ENCODE results near the gene BCL2A1.
"Not testable (repeated sequence)": the region's sequence is repeated elsewhere in the genome, so short reads cannot be mapped to it uniquely, and the experiment has no call there.

Gene BCL2A1

DNA sequence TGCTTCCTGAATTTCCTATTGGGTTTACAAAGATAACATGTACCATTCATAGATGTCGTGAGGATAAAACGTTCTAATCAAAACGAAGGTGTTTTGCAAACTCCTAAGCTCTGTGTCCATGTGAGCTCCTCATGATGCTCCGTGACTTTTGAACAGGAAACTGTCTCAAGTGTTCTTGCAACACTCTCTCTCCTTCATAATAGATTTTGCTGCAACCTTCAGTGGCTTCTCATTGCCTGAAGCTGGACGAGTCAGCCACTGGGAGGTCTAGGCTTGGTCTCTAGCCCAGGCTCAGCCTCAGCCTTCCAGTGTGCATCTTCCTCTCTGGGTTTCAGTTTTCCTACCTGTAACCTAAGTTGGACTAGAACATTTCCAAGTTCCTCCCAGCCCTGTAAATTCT, 18.7 kb upstream of the BCL2A1 start:
- DNase-seq (ENCODE audit: low read depth in 2 of 2, low spot score in 1 of 2), result no peak

DNA sequence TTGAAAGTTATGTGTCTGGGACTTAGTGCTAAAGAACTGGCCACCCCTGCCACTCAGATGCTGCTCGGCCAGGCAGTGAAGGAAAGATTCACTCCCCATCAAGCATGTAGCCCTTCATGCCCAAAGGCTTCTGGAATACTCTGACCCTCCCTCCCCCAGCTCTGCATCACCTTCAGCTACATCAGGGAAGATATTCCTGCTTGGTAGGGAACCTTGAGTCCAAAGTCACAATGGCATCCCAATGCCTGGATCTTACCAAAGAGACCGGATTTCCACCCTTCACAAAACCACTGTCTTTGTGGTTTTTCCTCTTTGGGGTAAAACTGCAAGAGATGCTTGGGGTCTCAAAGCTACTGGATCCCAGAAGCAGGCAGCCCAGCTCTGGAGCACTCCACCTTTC, 18.2 kb upstream of the BCL2A1 start:
- no peak for DNase-seq (ENCODE audit: low read depth in 2 of 2, low spot score in 1 of 2)

DNA sequence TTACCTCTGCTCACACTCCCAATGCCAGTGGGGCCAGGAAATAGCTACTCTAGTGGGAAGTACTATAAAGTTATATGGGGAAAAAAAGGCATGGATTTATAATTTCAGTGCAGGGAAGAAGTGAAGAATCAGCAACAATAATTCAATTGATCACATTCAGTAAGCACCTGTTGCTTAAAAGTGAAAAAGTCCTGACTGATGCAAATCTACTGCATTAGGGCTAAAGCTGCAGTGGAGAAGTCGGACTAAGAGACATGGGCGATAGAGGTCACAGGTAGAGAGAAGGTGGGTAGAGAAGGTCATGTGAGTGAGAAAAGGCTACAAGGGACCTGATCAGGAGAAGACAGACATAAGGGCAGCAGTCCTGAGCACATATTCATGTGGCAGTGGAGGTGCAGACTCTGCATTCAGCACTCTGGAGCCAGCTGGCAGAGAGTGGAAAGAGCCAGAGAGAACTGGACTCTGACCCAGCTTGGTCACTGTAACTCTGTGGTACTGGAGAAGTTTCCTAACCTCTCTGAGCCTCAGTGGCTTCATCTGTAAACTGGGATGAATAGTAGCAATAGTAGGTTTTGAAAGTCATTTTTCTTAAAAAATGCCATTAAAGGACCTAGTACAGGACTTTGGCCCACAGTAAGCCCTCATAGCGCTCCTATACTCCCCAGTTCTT, 17.6 kb upstream of the BCL2A1 start:
- no peak for DNase-seq (ENCODE audit: low read depth in 2 of 2, low spot score in 1 of 2)

DNA sequence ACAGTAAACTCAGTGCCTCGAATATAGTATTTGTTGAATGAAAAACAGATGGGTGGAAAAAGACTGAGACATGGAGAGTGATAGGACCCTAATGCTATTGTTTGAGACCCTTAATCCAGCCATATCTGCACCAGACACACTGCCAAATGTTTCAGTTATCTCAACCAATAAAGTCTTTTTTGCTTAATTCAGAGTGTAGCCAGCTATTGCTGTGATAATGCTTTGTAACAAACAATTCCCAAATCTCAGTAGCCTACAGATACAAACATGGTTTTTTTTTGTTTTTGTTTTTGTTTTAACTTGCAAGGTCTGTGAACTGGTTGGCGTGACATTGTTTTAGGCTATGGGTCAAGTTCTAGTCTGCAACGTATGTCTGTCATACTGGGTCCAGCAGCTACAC, 17.0 kb upstream of the BCL2A1 start:
- DNase-seq (ENCODE audit: low read depth in 2 of 2, low spot score in 1 of 2), result no peak

DNA sequence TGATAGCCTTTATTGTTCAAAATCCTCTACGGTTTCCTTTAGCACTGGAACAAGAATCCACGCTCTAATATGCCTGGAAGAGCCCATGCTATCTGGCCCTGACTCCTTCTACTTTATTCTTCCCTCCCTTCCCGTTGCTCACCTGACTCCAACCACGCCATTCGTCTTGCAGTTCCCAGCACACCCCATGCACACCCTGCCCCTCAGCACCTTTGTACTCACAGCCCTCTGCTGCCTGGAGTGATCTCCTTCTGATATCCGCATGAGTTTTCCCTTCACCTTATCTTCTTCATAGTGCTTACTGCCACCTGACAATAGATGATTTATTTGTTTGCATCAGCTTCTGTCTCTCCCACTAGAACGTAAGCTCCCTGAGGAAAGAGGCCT, 16.6 kb upstream of the BCL2A1 start:
- no peak for DNase-seq (ENCODE audit: low read depth in 2 of 2, low spot score in 1 of 2)

DNA sequence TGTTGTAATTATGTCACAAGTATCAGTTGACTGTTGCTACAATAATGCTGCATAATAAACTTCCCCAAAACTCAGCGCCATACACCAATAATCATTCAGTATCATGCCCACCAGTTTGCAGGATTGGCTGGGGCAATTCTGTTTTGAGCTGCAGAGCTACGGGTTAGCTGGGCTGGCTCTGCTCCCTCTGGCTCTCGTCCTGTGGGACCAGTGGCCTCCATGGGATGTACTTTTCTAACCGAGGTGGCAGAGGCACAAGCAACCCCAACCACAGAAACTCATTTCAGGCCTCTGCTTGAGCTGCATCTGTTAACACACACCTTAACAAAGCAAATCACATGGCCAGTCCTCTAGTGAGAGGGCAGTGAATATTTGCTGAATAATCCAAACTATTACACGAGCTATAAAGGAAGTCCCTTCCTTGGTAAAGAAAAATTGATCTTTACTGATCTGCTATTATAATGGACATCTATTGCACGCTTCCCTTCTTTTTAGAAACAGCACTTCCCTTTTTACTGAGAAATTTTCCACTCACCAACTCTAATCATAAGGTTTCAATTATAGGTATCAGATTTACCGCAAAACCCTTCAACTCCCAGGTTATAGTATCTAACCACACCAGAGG, 10.9 kb upstream of the BCL2A1 start:
- no peak for DNase-seq (ENCODE audit: low read depth in 2 of 2, low spot score in 1 of 2)

DNA sequence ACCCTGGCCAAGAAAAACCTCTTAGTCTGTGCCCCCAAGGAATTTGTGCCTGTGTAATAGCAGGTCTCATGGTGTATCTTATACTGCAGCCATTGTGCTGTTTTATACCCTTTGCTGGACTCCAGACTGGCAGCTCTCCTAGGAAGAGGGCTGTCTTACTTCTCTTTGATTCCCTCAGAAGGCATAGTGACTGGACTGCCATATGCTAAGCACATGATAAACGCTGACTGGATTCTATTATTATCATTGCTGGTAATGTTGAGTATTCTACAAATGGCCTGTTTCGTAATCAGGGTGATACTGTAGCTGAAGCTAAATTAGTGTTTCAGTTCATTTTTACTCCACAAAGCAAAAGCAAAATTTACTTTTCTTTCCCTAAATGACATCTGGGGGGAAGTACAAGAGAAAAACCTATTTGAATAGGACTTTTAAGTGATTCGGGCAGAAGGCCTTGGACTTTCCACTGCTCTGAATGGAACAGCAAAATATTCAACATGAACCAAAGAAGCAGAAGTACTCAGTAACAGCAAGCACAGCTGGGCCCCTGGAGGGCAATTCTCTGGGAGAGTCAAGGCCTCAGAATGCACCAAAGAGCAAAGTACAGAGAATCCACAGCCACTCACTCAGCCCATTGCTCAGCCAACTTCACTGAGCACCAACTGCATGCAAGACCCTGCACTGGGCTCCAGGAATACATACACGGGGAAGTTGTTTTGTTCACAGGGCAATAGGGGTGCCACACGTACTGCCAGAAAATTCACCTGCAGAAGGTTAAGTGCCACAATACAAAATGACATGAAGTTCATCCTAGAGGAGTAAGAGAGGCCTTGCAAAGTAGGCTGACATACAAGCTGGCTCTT, 7.9 kb upstream of the BCL2A1 start:
- no peak for DNase-seq (ENCODE audit: low read depth in 2 of 2, low spot score in 1 of 2)

DNA sequence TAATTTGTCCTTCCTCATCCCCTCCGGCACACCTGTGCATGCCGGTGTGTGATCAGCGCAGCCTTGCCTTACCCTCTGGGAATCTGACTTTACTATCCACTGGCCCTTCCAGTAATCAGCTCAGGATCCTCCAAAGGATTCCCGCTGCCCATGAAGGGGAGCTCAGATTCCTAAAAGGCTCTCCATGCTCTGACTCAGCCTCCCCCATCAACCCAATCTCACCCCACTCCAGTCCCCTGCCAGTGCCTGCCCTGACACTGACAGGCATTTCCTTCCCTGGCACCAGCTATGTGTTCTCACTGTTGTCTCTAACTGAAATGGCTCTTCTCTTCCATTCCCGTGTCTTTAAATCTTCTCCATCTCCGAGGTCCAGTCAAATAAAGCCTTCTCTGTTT, 7.3 kb upstream of the BCL2A1 start:
- DNase-seq (ENCODE audit: low read depth in 2 of 2, low spot score in 1 of 2), result no peak

DNA sequence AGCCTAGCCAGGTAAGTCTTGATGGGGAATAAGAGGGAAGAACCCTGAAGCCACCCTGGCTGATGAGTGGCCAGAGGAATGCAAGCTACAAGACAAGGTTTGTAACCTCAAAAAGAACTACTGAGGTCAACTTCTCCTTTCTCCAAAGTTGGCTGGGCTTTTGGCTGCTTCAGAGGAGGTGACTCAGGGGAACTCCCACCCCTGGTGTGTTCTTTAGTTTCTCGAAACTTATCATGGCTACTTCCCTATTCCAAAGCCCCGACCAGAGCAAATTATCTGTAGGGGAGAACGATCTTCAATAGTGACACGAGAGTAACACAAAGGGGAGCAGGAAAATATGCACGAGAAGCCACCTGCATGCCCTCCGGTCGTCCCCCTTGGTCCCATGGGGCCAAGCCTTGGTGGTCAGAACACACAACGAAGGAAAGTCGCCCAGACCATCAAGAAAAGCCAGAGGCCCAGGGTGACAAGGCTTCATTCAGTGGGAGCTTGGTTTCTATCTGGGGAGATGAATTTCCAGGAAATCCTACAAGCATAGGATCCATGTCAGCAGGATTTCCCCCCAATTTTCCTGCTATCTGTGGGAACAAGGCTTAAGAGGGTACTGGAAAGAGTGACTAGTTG, 6.5 kb upstream of the BCL2A1 start:
- no peak for DNase-seq (ENCODE audit: low read depth in 2 of 2, low spot score in 1 of 2)

DNA sequence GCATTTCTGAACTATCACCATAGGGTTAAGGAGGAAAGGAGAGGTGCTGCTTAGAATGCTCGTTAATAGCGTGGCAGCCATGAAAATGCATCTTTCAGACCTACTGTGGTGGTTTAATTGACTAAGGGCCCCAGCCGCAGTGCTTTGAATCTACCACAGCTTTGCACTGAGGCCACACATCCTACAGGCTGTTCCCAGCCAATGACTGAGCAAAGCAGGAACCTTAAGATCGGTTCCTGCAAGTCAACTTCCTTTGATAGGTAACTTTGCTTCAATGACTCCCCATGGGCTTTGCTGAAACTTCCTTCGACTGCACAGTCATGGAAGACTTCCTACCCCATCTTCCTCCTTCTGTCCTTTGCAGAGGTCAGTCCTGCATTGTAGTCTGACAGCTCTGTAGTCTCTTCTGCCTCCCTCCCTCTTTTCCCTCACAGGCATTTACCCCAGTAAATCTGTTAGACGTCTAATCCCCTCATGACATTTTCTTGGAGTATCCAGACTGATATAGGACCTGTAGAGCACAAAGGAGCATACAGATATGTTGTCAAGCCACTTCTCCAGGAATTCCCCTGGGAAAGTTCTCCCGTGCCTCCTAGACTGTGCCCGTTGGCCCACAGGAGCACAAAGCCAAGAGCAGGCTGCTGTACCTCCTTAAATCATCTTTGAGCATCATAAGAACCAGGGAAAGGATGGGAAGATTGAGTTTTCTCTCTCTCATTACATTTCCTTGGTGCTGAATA, 2.6 kb upstream of the BCL2A1 start:
- DNase-seq (ENCODE audit: low read depth in 2 of 2, low spot score in 1 of 2), result no peak

DNA sequence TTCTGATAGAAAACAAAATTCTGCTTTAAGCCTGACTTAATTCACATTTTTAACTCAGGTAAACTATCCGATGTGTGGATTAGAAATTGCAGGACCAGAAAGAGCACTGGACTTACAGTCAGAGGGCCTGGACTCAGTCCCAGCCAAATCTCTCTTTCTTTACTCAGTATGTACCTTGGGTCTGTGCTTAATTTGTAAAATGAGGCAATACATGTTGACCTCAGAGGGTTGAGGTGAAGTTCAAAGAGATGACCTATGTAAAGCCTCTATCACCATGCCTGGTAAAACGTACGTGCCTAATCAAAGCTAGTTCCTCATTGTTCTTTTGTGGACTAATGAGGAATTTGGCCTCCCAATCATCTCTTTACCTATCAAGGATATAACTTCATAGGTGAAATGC, 1.9 kb upstream of the BCL2A1 start:
- no peak for DNase-seq (ENCODE audit: low read depth in 2 of 2, low spot score in 1 of 2)

DNA sequence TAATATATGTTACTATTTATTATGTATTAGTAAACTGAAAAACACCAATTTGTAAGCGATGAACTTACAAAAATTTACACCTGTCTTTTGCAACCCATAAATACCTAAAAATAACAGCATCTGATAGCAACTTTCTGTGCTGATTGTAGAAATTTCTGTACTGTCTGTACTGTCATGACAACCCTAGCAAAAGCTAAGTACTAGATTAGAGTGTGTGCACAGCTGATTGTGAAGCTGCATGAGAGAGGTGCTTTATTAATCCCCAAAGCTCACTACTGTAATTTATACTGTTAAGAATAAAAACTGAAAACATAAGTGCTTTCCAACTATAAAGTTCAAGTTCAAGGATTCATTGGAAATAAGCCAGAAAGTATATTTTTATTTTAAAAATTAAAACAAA, 815 bp downstream of the BCL2A1 start:
- no peak for DNase-seq (ENCODE audit: low read depth in 2 of 2, low spot score in 1 of 2)

DNA sequence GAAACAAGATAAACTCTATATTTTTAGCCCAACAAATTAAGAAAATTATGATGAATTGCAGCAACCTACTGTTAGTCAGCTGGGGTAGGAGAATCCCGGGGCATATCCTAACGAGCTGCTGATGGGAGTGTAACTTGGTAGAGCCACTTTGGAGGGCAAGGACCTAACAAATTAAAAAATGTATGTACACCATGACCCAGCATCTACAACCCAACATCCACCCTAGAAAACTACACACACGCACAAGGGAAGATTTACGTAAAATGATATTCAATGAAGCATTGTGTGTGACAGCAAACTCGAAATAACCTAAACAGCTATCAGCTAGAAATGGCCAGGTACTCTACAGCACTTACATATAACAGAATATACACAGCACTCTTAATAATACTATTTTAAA, 1.9 kb downstream of the BCL2A1 start:
- no peak for DNase-seq (ENCODE audit: low read depth in 2 of 2, low spot score in 1 of 2)

DNA sequence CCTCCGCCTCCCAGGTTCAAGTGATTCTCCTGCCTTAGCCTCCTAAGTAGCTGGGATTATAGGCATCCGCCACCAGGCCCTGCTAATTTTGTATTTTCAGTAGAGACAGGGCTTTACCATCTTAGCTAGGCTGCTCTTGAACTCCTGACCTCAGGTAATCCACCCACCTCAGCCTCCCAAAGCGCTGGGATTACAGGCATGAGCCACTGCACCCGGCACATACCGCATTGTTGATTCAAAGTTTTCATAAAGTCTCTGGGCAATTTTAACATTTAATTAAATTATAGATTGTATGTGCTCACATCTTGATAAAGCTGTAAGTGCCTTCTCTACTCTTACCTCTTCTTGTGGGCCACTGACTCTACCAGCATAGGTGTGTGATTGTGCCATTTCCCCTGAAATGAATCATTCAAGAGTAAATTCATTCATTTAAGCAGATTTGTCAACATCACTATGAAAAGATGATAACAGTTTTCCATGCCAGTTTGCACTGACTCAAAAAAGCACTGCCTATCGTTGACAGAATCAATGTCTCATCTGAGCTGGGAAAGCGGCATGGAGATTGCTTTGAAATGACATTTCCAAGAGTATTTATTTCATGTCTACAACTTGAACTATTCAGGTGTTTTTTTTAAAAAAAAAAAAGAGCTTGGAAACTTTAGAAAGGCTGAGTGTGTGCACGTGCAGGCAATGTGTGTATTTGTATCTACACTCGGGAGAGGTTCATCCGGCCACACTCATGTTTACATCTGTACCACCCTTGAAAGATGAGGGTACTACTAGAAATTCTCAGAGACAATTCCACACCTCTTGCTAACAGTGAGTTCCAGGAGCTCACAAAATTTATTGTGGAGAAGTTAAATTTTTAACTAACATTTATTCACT, 3.5 kb downstream of the BCL2A1 start:
- no peak for DNase-seq (ENCODE audit: low read depth in 2 of 2, low spot score in 1 of 2)

DNA sequence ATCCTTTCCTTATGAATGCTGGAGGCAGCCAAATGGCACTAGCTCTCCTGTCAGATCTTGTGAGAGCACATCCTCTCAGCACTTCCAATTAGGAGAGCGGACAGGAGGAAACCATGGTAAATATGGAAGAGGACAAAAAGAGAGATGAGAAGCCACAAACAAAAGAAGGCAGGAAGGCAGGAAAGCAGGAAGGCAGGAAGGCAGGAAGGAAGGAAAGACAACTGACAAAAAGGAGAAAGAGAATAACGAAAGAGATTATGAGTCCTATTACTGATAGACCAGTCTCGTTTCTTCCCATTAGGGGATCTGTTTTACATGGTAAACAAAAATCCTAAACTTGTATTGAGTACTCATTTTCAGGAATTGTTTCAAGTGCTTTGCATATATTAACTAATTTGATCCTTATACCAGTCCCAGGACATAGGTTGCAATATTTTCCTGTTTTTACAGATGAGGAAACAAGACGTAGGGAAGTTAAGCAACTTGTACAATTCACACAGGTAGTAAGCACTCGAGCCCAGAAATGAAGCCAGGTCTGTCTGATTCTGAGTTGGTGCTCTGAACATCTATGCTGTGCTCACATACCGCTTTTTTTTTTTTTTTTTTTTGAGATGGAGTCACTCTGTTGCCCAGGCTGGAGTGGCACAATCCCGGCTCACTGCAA, 4.2 kb downstream of the BCL2A1 start:
- no peak for DNase-seq (ENCODE audit: low read depth in 2 of 2, low spot score in 1 of 2)

DNA sequence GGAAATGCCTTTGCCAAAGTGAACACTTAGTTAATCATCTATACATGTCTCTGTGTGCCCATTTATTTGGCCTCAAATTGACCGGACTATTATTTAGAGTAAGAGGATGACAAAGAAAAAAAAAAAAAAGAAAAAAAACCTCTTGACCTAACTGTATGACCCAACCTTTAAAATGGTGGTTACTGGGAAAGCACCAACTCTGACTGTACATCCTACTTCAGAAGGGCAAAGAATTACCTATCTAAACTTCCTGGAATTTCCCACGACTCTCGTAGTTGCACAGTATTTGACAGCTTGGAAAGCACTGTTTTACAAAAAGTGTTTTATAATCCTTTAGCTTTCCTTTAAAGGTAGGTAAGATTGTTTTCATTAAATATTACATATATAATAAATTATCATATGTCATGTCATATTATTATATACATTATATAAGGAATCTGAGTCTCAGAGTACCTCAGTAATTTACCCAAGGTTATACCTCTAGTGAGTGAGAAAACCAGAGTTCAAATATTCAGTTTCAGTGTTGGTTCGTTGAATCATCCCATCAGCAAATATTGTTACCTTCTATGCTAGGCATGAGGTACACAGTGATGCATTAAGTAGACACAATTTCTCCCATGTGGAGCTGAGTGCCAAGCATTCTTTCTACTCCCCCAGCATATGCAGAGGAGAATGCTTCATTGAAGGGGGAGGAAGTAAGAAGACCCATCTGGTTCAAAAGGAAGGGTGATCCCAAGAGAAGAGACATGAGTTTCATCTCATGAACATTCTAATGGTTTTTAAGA, 5.0 kb downstream of the BCL2A1 start:
- no peak for DNase-seq (ENCODE audit: low read depth in 2 of 2, low spot score in 1 of 2)

DNA sequence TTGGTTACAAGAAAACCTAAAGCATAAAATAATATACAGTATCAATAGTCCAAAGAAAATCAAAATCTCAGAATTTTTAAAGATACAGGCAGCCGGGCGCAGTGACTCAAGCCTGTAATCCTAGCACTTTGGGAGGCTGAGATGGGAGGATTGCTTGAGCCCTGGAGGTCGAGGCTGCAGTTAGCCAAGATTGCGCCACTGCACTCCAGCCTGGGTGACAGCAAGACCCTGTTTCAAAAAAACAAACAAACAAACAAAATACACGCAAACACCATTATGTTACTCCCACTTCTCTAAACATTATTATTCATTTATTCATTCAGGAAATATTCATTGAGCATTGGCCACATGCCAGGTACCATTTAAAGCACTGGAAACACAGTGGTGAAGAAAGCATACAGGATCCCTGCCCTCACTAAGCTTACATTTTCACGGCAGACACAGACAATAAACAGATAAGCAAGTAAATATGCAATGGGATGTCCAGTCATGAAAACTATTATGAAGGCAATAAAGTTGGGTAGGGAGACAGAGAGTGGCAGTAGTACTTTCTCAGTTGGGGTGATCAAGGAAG, 6.7 kb downstream of the BCL2A1 start:
- DNase-seq (ENCODE audit: low read depth in 2 of 2, low spot score in 1 of 2), result no peak

DNA sequence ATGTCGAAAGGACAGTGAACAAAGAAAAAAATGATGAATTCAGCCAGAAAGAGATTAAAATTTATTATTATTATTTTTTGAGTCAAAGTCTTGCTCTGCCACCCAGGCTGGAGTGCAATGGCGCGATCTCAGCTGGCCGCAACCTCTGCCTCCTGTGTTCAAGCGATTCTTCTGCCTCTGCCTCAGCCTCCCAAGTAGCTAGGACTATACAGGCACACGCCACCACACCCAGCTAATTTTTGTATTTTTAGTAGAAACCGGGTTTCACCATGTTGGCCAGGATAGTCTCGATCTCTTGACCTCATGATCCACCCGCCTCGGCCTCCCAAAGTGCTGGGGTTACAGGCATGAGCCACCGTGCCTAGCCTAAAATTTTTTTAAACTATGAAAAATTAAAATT, 8.1 kb downstream of the BCL2A1 start:
- DNase-seq (ENCODE audit: low read depth in 2 of 2, low spot score in 1 of 2), result not testable (repeated sequence)

DNA sequence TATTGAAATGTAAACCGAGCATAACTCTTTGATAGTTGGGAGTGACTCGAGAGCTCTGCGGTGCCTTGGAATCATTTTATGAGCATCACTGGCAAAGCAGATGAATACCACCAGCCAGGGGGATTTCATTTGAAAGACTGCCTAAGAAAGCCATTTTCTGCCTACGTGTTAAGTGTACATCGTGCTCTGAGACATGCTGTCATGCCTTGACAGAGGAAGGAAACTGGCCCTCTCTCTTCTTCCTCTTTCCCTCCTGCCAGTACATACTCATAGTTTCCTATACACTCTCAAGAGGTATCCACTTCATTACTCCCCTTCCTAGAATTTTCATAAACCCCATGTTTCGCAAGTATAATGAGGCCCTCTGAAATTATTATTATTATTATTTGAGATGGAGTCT, 8.8 kb downstream of the BCL2A1 start:
- DNase-seq (ENCODE audit: low read depth in 2 of 2, low spot score in 1 of 2), result no peak
